PC-3 (cell line): ENCODE measurements around the gene HBB.

ENCODE experiments used
- EZH2 ChIP-seq: fragments of 300-600 bp; sonication (generic); IDR thresholded peaks from one replicate; pipeline ENCODE4 v1.6.1; 2017; ENCODE audit warnings: antibody characterized with exemption, mild to moderate bottlenecking, low read length; ENCODE audit not compliant: unreplicated experiment
- EZH2phosphoT487 ChIP-seq: fragments of 300-600 bp; sonication (generic); IDR thresholded peaks from 2 replicates; pipeline ENCODE4 v1.6.1; 2018; ENCODE audit warnings: mild to moderate bottlenecking, antibody characterized with exemption, low read length, borderline replicate concordance

- no peak for TF ChIP-seq EZH2
- no peak for TF ChIP-seq EZH2phosphoT487
Observed at GRCh38 chr11:5227681-5228080, 810 bp upstream of the HBB start.
